Liver (tissue), 9 donors: ENCODE data around the gene CRYZL1. TPM values are rescaled to one million over a fixed set of nuclear protein-coding genes. Genes with fewer than 3 reads are reported as not detected.

Source experiments
- DNase-seq: peaks from one replicate; pipeline ENCODE4 v3.0.0-alpha.2; 2017; ENCODE audit warnings: low spot score
- H3K27ac ChIP-seq, 2 donors: one replicate each; pipeline ENCODE4 v1.7.0; 2013; ENCODE audit warnings: inconsistent platforms in 2 of 2, low read length in 2 of 2, control low read depth in 1 of 2, low read depth in 1 of 2, mild to moderate bottlenecking in 1 of 2
- H3K27me3 ChIP-seq, 4 donors: one replicate each; pipeline versions ENCODE4 v1.6.1 to v1.7.0; 2013; ENCODE audit warnings: low read length in 3 of 4, inconsistent platforms in 1 of 4, mild to moderate bottlenecking in 1 of 4, moderate library complexity in 1 of 4; ENCODE audit not compliant: control insufficient read depth in 4 of 4, insufficient read depth in 4 of 4
- H3K36me3 ChIP-seq, 4 donors: one replicate each; pipeline versions ENCODE4 v1.6.1 to v1.7.0; 2013; ENCODE audit warnings: low read length in 3 of 4, mild to moderate bottlenecking in 3 of 4, low read depth in 1 of 4, moderate library complexity in 1 of 4; ENCODE audit not compliant: control insufficient read depth in 4 of 4, insufficient read depth in 3 of 4
- H3K4me1 ChIP-seq, 4 donors: one replicate each; pipeline versions ENCODE4 v1.6.1 to v1.7.0; 2013; ENCODE audit warnings: low read length in 3 of 4, mild to moderate bottlenecking in 3 of 4, moderate library complexity in 1 of 4; ENCODE audit not compliant: control insufficient read depth in 4 of 4, insufficient read depth in 4 of 4
- H3K4me3 ChIP-seq, 3 donors: one replicate each; pipeline versions ENCODE4 v1.6.1 to v1.7.0; 2013; ENCODE audit warnings: low read length in 3 of 3, control low read depth in 1 of 3, low read depth in 1 of 3, mild to moderate bottlenecking in 1 of 3
- H3K9ac ChIP-seq, 2 donors: one replicate each; pipeline ENCODE4 v1.7.0; 2013; ENCODE audit warnings: low read length in 2 of 2, mild to moderate bottlenecking in 2 of 2, moderate library complexity in 2 of 2, control low read depth in 1 of 2, low read depth in 1 of 2
- H3K9me3 ChIP-seq, 4 donors: one replicate each; pipeline versions ENCODE4 v1.6.1 to v1.7.0; 2013; ENCODE audit warnings: low read length in 3 of 4; ENCODE audit not compliant: control insufficient read depth in 4 of 4
- CTCF ChIP-seq: fragments of 150-350 bp; IDR thresholded peaks from 2 replicates; pipeline ENCODE4 v1.5.1; 2017; ENCODE audit warnings: improper control_type of control experiment, low read depth, low read length; ENCODE audit not compliant: missing input control
- EGR1 ChIP-seq, 2 donors: IDR thresholded peaks; 2 replicates each; pipeline ENCODE4 v1.6.1; 2016 to 2018; ENCODE audit warnings: antibody characterized with exemption in 2 of 2, low read depth in 2 of 2
- FOXA2 ChIP-seq: IDR thresholded peaks from 2 replicates; pipeline ENCODE4 v1.6.1; 2016; ENCODE audit warnings: antibody characterized with exemption
- GABPA ChIP-seq, 2 donors: IDR thresholded peaks in 1 of 2; conservative IDR thresholded peaks in 1 of 2; 2 replicates each; pipeline ENCODE4 v1.6.1; 2016; ENCODE audit warnings: antibody characterized with exemption in 2 of 2, mild to moderate bottlenecking in 1 of 2, moderate library complexity in 1 of 2
- HNF4G ChIP-seq: IDR thresholded peaks from 2 replicates; pipeline ENCODE4 v1.6.1; 2016; ENCODE audit warnings: antibody characterized with exemption
- JUND ChIP-seq, 2 donors: IDR thresholded peaks; 2 replicates each; pipeline ENCODE4 v1.6.1; 2016; ENCODE audit warnings: antibody characterized with exemption in 2 of 2
- MAX ChIP-seq: IDR thresholded peaks from 2 replicates; pipeline ENCODE4 v1.6.1; 2016; ENCODE audit warnings: antibody characterized with exemption
- NR2F2 ChIP-seq: IDR thresholded peaks from 2 replicates; pipeline ENCODE4 v1.6.1; 2016; ENCODE audit warnings: antibody characterized with exemption
- RAD21 ChIP-seq, 2 donors: IDR thresholded peaks; 2 replicates each; pipeline ENCODE4 v1.6.1; 2016; ENCODE audit warnings: antibody characterized with exemption in 2 of 2, mild to moderate bottlenecking in 2 of 2
- REST ChIP-seq: IDR thresholded peaks from 2 replicates; pipeline ENCODE4 v1.6.1; 2016; ENCODE audit warnings: antibody characterized with exemption, mild to moderate bottlenecking
- RXRA ChIP-seq, 2 donors: IDR thresholded peaks; 2 replicates each; pipeline ENCODE4 v1.6.1; 2017 to 2018; ENCODE audit warnings: antibody characterized with exemption in 2 of 2, mild to moderate bottlenecking in 1 of 2
- SP1 ChIP-seq: IDR thresholded peaks from 2 replicates; pipeline ENCODE4 v1.6.1; 2018; ENCODE audit warnings: antibody characterized with exemption, mild to moderate bottlenecking
- TAF1 ChIP-seq: conservative IDR thresholded peaks from 2 replicates; pipeline ENCODE4 v1.6.1; 2016; ENCODE audit warnings: antibody characterized with exemption, mild to moderate bottlenecking
- ZBTB33 ChIP-seq: IDR thresholded peaks from 2 replicates; pipeline ENCODE4 v1.6.1; 2016; ENCODE audit warnings: antibody characterized with exemption
- WGBS: extraction: QIAGEN DNeasy Blood & Tissue Kit; methylation state at CpG from one replicate; pipeline ENCODE4 v1.1.7; 2013; 5-methylcytosine and 5-hydroxymethylcytosine counted together
- polyA plus RNA-seq, 2 donors: library from polyadenylated mRNA; stranded (reverse) in 1 of 2; unstranded in 1 of 2; fragments of 200-250 nt in 1 of 2; fragments of >200 nt in 1 of 2; fragmentation: Nextera tagmentation in 1 of 2; extraction: Ambion mirVana in 1 of 2; gene quantifications; one replicate each; pipeline versions ENCODE4 v1.2.1 to v1.2.3, GENCODE V29; 2013 to 2015
- total RNA-seq, 2 donors: library from RNA; depleted of rRNA; stranded (reverse); fragments of >200 nt; gene quantifications; one replicate each; pipeline ENCODE4 v1.2.3, GENCODE V29; 2014
- donor health status: healthy.
- donor health status: healthy.
- donor health status: healthy.
- donor health status: healthy.
- donor health status: healthy.

CRYZL1 gene
- total and polyA plus RNA-seq, 4 donors: 6.8 to 18.1 (median 11.5) TPM

GRCh38 chr21:33608559-33608958, 33.0 kb downstream of the CRYZL1 start:
- no peak for DNase-seq
- no peaks in the 10 kb centered on the region for H3K27me3 ChIP-seq
- H3K9me3 ChIP-seq: no peaks in the 10 kb centered on the region
- no peak overlapping the region for H3K4me3 ChIP-seq
- no peak overlapping the region for H3K9ac ChIP-seq
- peaks cover 3 to 26% (median 8%) of the 10 kb centered on the region in 4 donors for H3K36me3 ChIP-seq
- H3K27ac ChIP-seq: no peak overlapping the region
- H3K4me1 ChIP-seq: no peaks in the 10 kb centered on the region
- TF ChIP-seq MAX (no peak), RAD21 (IDR thresholded peaks at IDR 0.05) (no peak), EGR1 (IDR thresholded peaks at IDR 0.05; ENCODE audit: low read depth in 2 of 2) (no peak), JUND (IDR thresholded peaks at IDR 0.05) (no peak), FOXA2 (no peak), CTCF (no peak), TAF1 (no peak), REST (no peak), NR2F2 (no peak), GABPA (IDR thresholded peaks at IDR 0.05 in 1 of 2, conservative IDR thresholded peaks at IDR 0.05 in 1 of 2) (no peak), RXRA (IDR thresholded peaks at IDR 0.05) (no peak), SP1 (no peak)
- 88% methylated on average over 1 of the region's 1 CpG for WGBS

GRCh38 chr21:33598051-33598450, 43.5 kb downstream of the CRYZL1 start:
- Histone ChIP-seq H3K27ac (no peak overlapping the region), H3K36me3 (peaks cover 0 to 49% (median 28%) of the 10 kb centered on the region in 4 donors), H3K27me3 (no peaks in the 10 kb centered on the region), H3K4me1 (no peaks in the 10 kb centered on the region), H3K9ac (no peak overlapping the region), H3K4me3 (no peak overlapping the region), H3K9me3 (no peaks in the 10 kb centered on the region)
- TF ChIP-seq FOXA2: no peak
- TF ChIP-seq JUND (IDR thresholded peaks at IDR 0.05): no peak
- no peak for TF ChIP-seq HNF4G
- no peak for TF ChIP-seq RXRA (IDR thresholded peaks at IDR 0.05)
- TF ChIP-seq NR2F2: no peak
- TF ChIP-seq GABPA (IDR thresholded peaks at IDR 0.05 in 1 of 2, conservative IDR thresholded peaks at IDR 0.05 in 1 of 2): no peak
- TF ChIP-seq TAF1: no peak
- TF ChIP-seq RAD21 (IDR thresholded peaks at IDR 0.05): no peak
- TF ChIP-seq ZBTB33: no peak
- WGBS: 94% methylated on average over 1 of the region's 1 CpG
- no peak for DNase-seq
